Transverse colon (tissue), 4 donors: Measurements from ENCODE around the gene PIEZO2. TPM values are rescaled to one million over a fixed set of nuclear protein-coding genes. Genes with fewer than 3 reads are reported as not detected.

Source experiments
- DNase-seq: peaks from one replicate; pipeline ENCODE4 v3.0.0-alpha.2; 2019
- H3K27ac ChIP-seq, 4 donors: fragments of 200-600 bp; sonication (generic); 2 replicates each; pipeline ENCODE4 v1.5.1; 2016 to 2018; ENCODE audit warnings: inconsistent platforms in 4 of 4
- H3K27me3 ChIP-seq: fragments of 200-600 bp; sonication (generic); 2 replicates; pipeline ENCODE4 v1.5.1; 2017; ENCODE audit warnings: inconsistent platforms
- H3K36me3 ChIP-seq, 4 donors: fragments of 200-600 bp; sonication (generic); 2 replicates each; pipeline ENCODE4 v1.5.1; 2017 to 2019; ENCODE audit warnings: inconsistent platforms in 4 of 4
- H3K4me1 ChIP-seq, 4 donors: fragments of 200-600 bp; sonication (generic); 2 replicates each; pipeline ENCODE4 v1.5.1; 2017 to 2020; ENCODE audit warnings: inconsistent platforms in 4 of 4
- H3K4me3 ChIP-seq, 4 donors: fragments of 200-600 bp; sonication (generic); 1 replicate in 1 of 4; 2 replicates in 3 of 4; pipeline versions ENCODE4 v1.5.1 to v1.6.1; 2017 to 2019; ENCODE audit warnings: inconsistent platforms in 4 of 4
- H3K9me3 ChIP-seq, 2 donors: fragments of 200-600 bp; sonication (generic); 2 replicates each; pipeline ENCODE4 v1.5.1; 2017 to 2019; ENCODE audit warnings: inconsistent platforms in 2 of 2
- EP300 ChIP-seq: sonication (generic); formaldehyde crosslinking; IDR thresholded peaks from one replicate; pipeline ENCODE4 v1.6.1; 2017; ENCODE audit warnings: antibody characterized with exemption, low read depth
- POLR2A ChIP-seq: fragments of 450-650 bp; IDR thresholded peaks from one replicate; pipeline ENCODE4 v1.6.1; 2016; ENCODE audit warnings: antibody characterized with exemption, mild to moderate bottlenecking, moderate library complexity
- POLR2AphosphoS5 ChIP-seq, 3 donors: sonication (generic); formaldehyde crosslinking; IDR thresholded peaks; one replicate each; pipeline ENCODE4 v1.6.1; 2016; ENCODE audit warnings: antibody characterized with exemption in 3 of 3
- WGBS, 2 donors: methylation state at CpG; one replicate each; pipeline ENCODE4 v1.1.5; 2018; ENCODE audit warnings: low coverage in 1 of 2; 5-methylcytosine and 5-hydroxymethylcytosine counted together
- in situ Hi-C, 4 donors: fragments of 200-750 bp; cut with MboI; loops; one replicate each; pipeline versions ENCODE4 v1.15.0 to v1.15.1; 2017; ENCODE audit warnings: low sequenced_read_pairs in 3 of 4, low pct_ligation_motif_present in 1 of 4, low pct_unique_long_range_greater_than_20kb in 1 of 4
- intact Hi-C: fragments of 100-400 bp; cut with DNase I; formaldehyde crosslinking; loops from one replicate; pipeline ENCODE4 v1.15.1; 2023; ENCODE audit warnings: low total_unique reads
- total RNA-seq, 4 donors: library from RNA; depleted of rRNA; stranded (reverse); fragments of >200 nt; gene quantifications; one replicate each; pipeline ENCODE4 v1.1.0, GENCODE V29; 2016
- TF ChIP-seq, protein P1 (sequence below), 5 experiments: fragments of 200-600 bp in 3 of 5; fragments of 450-650 bp in 2 of 5; sonication (generic) in 3 of 5; IDR thresholded peaks; 1 replicate in 2 of 5; 2 replicates in 3 of 5; pipeline ENCODE4 v1.5.1; 2016 to 2017; ENCODE audit warnings: antibody characterized with exemption in 5 of 5, inconsistent platforms in 3 of 5, mild to moderate bottlenecking in 2 of 5, moderate library complexity in 1 of 5

Gene PIEZO2
- total RNA-seq, 4 donors from 2014 or later, result 2.9 to 7.5 (median 4.5) TPM

DNA sequence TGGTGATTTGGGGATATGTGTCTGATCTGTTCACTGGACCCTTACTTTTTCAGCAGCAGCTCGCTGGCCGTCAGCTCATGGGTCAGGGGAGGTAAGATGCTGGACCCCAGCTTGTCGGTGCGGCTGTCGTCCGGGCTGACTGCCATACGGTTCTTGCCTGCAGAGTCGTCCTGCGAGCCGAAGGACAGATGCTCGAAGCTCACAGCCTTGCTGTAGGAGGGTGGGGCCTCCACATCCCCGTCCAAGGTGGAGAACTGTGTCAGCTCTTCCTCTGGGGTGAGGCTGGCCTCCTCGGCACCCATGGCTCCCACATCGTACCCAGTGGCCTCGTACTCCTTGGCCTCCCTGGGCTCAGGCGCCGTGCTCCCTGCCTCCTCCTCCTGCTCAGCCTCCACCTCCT, 444.1 kb downstream of the PIEZO2 start:
- DNase-seq, result no peak
- 87 to 90% methylated on average over 3 to 17 of the region's 17 CpGs for WGBS, 2 donors
- in situ Hi-C loops, result no loop called here

GRCh38 chr18:10702206-10702605, 447.2 kb downstream of the PIEZO2 start:
- Histone ChIP-seq H3K4me3 (no peak overlapping the region), H3K9me3 (no peaks in the 10 kb centered on the region), H3K4me1 (no peaks in the 10 kb centered on the region), H3K27ac (no peak overlapping the region), H3K36me3 (no peaks in the 10 kb centered on the region), H3K27me3 (no peaks in the 10 kb centered on the region)
- no peak for TF ChIP-seq EP300
- no peak for TF ChIP-seq POLR2A
- no peak for TF ChIP-seq POLR2AphosphoS5 (IDR thresholded peaks at IDR 0.05)
- TF ChIP-seq, protein P1, sequence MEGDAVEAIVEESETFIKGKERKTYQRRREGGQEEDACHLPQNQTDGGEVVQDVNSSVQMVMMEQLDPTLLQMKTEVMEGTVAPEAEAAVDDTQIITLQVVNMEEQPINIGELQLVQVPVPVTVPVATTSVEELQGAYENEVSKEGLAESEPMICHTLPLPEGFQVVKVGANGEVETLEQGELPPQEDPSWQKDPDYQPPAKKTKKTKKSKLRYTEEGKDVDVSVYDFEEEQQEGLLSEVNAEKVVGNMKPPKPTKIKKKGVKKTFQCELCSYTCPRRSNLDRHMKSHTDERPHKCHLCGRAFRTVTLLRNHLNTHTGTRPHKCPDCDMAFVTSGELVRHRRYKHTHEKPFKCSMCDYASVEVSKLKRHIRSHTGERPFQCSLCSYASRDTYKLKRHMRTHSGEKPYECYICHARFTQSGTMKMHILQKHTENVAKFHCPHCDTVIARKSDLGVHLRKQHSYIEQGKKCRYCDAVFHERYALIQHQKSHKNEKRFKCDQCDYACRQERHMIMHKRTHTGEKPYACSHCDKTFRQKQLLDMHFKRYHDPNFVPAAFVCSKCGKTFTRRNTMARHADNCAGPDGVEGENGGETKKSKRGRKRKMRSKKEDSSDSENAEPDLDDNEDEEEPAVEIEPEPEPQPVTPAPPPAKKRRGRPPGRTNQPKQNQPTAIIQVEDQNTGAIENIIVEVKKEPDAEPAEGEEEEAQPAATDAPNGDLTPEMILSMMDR (IDR thresholded peaks at IDR 0.05), result no peak
- 71 to 88% methylated on average over 7 to 8 of the region's 8 CpGs for WGBS, 2 donors
- intact Hi-C loops (no loop called here), in situ Hi-C loops (no loop called here)
- DNase-seq, result no peak

More for the DNA sequence above, 444.1 kb downstream of the PIEZO2 start:
- no peaks in the 10 kb centered on the region for H3K9me3 ChIP-seq
- no peak overlapping the region for H3K4me3 ChIP-seq
- no peaks in the 10 kb centered on the region for H3K36me3 ChIP-seq
- H3K4me1 ChIP-seq, result no peaks in the 10 kb centered on the region
- H3K27ac ChIP-seq, result no peak overlapping the region
- intact Hi-C loops, result no loop called here
- TF ChIP-seq EP300 (no peak), POLR2A (no peak), POLR2AphosphoS5 (IDR thresholded peaks at IDR 0.05) (no peak)
- TF ChIP-seq, protein P1 (IDR thresholded peaks at IDR 0.05), result no peak
- H3K27me3 ChIP-seq, result no peaks in the 10 kb centered on the region

GRCh38 chr18:10690366-10690765, 459.0 kb downstream of the PIEZO2 start:
- DNase-seq, result no peak
- Histone ChIP-seq H3K4me1 (no peaks in the 10 kb centered on the region), H3K27me3 (no peaks in the 10 kb centered on the region), H3K4me3 (no peak overlapping the region), H3K9me3 (no peaks in the 10 kb centered on the region), H3K27ac (no peak overlapping the region), H3K36me3 (no peaks in the 10 kb centered on the region)
- in situ Hi-C loops (no loop called here), intact Hi-C loops (no loop called here)
- TF ChIP-seq POLR2AphosphoS5 (IDR thresholded peaks at IDR 0.05) (no peak), EP300 (no peak), POLR2A (no peak)
- TF ChIP-seq, protein P1 (IDR thresholded peaks at IDR 0.05), result no peak
- 69 to 96% methylated on average over 3 to 7 of the region's 7 CpGs for whole genome bisulfite sequencing, 2 donors

- intact Hi-C loops, result no loop called here
Observed at GRCh38 chr18:10690035-10690329, 459.4 kb downstream of the PIEZO2 start.

More at GRCh38 chr18:10690035-10690329, 459.4 kb downstream of the PIEZO2 start:
- WGBS, 2 donors, result 83 to 90% methylated on average over 2 to 4 of the region's 4 CpGs
- H3K36me3 ChIP-seq, result no peaks in the 10 kb centered on the region
- in situ Hi-C loops, result no loop called here
- TF ChIP-seq POLR2A (no peak), POLR2AphosphoS5 (IDR thresholded peaks at IDR 0.05) (no peak), EP300 (no peak)
- TF ChIP-seq, protein P1 (IDR thresholded peaks at IDR 0.05), result no peak
- DNase-seq, result no peak
- no peak overlapping the region for H3K27ac ChIP-seq
- H3K4me3 ChIP-seq, result no peak overlapping the region
- H3K9me3 ChIP-seq, result no peaks in the 10 kb centered on the region
- H3K27me3 ChIP-seq, result no peaks in the 10 kb centered on the region
- no peaks in the 10 kb centered on the region for H3K4me1 ChIP-seq
